GM18526 (cell line): ENCODE results near the gene FTSJ3.

Experiments used
- POLR2A ChIP-seq: IDR thresholded peaks from 3 replicates; pipeline ENCODE4 v1.6.1; 2011; ENCODE audit not compliant: insufficient read length; ENCODE audit errors: extremely low read depth

Gene FTSJ3

GRCh38 chr17:63809970-63810369, 17.5 kb downstream of the FTSJ3 start:
- TF ChIP-seq POLR2A: no peak

DNA sequence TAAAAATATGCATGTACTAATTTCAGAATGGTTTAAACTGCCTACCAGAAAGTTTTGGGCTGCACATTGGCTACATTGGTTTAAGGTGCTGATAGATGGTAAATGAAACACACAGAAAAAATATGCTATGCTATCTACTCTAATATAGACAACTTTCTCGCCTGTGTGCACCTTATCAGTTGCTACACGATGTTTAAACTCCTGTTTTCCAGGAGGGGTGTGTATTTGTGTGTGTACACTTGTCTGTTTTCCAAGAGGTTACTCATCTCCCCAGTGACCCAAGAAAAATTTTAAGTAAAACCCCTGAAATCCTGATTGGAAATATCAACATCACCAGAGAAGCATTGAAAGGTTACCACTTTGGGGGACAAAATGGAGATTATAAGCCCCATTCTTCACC, 21.9 kb downstream of the FTSJ3 start:
- no peak for TF ChIP-seq POLR2A

DNA sequence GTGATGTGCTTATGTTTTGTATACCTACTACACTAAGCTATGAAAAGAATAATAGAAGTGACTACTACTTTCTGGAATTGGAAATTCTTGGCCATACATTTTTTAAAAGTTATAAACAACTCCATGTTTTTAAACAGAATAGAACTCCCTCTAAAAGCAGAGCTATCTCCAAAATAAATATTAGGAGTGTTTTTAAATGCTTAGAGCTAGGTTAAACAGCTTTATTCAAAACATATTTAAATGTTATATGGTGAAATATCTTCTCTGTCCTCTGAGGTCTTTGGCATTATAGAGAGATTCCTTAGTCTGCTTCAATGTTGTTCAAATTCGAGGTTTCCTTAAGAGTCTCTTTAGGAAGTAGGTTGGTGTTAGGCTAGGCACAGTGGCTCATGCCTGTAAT, 23.1 kb downstream of the FTSJ3 start:
- no peak for TF ChIP-seq POLR2A

DNA sequence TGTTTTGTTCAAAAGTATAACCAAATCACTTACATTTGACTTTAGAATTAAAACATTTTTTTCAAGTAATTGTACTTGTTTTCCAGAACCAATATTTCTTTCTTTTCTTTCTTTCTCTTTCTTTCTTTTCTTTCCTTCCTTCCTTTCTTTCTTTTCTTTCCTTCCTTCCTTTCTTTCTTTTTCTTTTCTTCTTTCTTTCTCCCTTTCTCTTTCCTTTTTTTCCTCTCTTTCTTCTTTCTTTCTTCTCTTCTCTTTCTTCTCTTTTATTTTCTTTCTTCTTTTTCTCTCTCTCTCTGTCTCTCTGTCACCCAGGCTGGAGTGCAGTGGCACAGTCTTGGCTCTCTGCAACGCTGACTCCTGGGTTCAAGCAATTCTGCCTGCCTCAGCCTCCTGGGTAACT, 26.7 kb downstream of the FTSJ3 start:
- TF ChIP-seq POLR2A: no peak

GRCh38 chr17:63798572-63799106, 28.8 kb downstream of the FTSJ3 start:
- TF ChIP-seq POLR2A: no peak

GRCh38 chr17:63792055-63792729, 35.3 kb downstream of the FTSJ3 start:
- TF ChIP-seq POLR2A: no peak

DNA sequence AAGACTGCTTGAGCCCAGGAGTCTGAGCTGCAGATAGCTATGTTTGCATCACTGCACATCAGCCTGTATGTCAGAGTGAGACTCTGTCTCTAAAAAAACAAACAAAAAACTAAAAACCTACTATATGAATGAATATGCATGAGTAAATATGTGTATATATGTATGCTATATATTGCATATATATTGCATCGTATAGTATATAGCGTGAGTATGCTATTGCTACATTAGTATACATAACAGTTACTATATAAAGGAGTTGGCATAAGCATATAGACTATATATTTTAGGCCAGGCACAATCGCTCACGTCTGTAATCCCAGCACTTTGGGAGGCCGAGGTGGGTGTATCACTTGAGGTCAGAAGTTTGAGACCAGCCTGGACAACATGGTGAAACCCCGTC, 37.4 kb downstream of the FTSJ3 start:
- no peak for TF ChIP-seq POLR2A

DNA sequence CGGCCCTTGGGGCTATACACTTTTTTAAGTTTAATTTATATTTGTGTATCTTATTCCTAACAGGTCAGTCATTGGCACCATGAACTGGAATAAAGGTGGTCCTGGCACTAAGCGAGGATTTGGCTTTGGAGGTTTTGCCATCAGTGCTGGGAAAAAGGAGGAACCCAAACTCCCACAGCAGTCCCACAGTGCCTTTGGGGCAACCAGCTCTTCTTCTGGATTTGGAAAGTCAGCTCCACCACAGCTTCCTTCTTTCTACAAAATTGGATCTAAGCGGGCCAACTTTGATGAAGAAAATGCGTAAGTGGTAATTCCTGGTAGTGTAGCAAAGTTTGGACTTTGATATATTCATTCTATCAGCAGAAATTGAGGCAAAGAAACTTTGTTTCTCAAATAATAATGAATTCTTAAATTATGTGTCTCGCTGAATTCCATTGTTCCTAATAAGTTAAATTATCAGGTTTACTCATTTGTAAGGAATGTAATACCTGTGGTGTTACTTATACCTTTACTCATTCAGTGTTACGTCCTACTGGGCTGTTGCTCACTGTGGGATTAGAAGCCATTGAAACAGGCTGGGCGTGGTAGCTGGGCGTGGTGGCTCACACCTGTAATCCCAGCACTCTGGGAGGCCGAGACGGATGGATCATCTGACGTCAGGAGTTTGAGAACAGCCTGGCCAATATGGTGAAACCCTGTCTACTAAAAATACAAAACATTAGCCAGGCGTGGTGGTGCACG, 40.3 kb downstream of the FTSJ3 start:
- no peak for TF ChIP-seq POLR2A

- TF ChIP-seq POLR2A: no peak
Measured at GRCh38 chr17:63786117-63786516, 41.3 kb downstream of the FTSJ3 start.

GRCh38 chr17:63785556-63785955, 41.9 kb downstream of the FTSJ3 start:
- no peak for TF ChIP-seq POLR2A

- TF ChIP-seq POLR2A: no peak
Measured at GRCh38 chr17:63783522-63783921, 43.9 kb downstream of the FTSJ3 start.

- no peak for TF ChIP-seq POLR2A
Measured at GRCh38 chr17:63780928-63781327, 46.5 kb downstream of the FTSJ3 start.

GRCh38 chr17:63780507-63780906, 47.0 kb downstream of the FTSJ3 start:
- no peak for TF ChIP-seq POLR2A

DNA sequence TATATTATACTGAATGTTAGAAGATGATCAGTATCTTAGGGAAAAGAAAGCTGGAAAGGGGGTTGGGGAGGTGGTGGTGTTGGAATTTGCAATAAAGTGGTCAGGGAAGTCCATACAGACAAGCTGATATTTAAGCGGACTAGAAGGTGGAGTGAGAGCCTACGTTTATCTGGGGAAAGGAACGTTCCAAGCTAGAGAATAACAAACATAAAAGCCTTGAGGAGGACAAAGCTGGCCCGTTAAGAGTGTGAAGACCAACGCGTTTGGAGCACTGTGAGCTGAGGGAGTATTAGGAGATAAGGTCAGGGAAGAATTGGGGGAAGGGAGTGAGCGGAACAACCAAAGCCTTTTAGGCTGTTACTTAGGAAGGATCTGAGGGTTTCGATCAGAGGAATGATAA, 52.0 kb downstream of the FTSJ3 start:
- TF ChIP-seq POLR2A: no peak

DNA sequence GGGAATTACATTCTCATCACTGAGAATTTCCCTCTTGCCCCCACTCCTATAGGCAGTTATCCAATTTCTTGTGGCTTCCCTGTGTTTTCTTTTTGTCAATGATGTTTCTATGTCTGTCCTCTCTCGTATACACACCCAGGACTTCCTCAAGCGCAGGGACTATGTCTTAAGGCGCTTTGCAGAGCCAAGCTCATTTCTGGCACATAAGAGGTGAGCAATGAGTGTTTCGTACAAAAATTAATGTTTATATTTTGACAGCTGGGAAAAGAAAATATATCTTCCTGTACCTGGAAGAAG, 52.5 kb downstream of the FTSJ3 start:
- TF ChIP-seq POLR2A: no peak

DNA sequence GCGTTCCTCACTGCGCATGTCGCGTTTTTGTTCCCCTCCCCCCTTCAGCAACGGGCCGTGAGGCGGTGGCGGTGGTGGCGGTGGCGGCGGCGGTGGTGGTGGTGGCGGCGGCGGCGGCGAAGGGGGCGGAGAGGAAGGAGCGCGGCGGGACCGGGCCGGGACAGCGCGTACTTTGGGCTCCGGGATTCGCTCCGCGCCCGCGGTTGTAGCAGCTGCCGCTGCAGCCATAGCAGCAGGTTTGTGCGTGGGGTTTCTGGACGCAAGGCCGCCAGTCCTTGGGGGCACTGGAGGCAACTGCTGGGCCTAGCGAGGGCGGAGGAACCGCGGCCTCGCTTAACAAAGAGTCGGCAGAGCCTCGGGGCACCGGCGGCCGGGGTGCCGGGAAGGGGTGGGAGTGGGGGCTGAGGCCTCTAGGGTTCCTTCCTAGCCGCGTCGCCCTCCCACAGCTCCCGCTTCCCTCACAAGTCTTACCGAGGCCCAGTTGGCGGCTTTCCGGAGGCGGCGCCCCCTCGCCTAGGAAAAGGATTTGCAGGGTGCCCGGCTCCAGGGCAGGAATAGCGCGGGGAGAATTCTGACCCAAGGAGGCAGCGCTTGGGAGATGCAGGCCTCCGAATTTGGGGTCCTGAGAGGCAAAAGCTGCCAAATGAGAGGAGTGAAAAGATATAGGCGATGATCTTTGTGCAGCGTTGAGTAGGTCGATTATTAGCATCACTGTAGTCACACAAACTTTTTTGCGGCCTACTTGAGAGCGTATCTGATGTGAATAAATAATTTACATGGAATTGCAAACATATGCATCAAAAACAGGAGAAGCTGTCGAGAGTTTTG, 53.1 kb downstream of the FTSJ3 start, which contains the start of gene DDX42:
Gene DDX42 (plus strand): TSS at position 30 of the 828 bp plus-strand sequence. CDS start 12,880 bp downstream, outside the sequence.
- no peak for TF ChIP-seq POLR2A
